Measurements from ENCODE around the gene SLFN13. TPM values are rescaled to one million over a fixed set of nuclear protein-coding genes. Genes with fewer than 3 reads are reported as not detected.

The SLFN13 gene
- total RNA-seq, 1 experiment from 2014 or later, result 1.7 TPM

- Mint-ChIP-seq H3K36me3 (ENCODE audit: insufficient read depth, unreplicated experiment) (no peaks in the 10 kb centered on the region), H3K27ac (ENCODE audit: low read depth, unreplicated experiment) (no peak overlapping the region), H3K9me3 (ENCODE audit: unreplicated experiment) (no peaks in the 10 kb centered on the region), H3K4me3 (ENCODE audit: unreplicated experiment) (no peak overlapping the region), H3K4me1 (ENCODE audit: insufficient read depth, unreplicated experiment) (no peaks in the 10 kb centered on the region), H3K27me3 (ENCODE audit: insufficient read depth, unreplicated experiment) (peaks cover 61% of the 10 kb centered on the region)
- BruUV-seq (replicated peaks), result no TSS peak
- ChIA-PET POLR2A (no interaction called here), CTCF (no interaction called here)
- intact Hi-C loops (cut with micrococcal nuclease), result no loop called here
- DNase-seq (ENCODE audit: unreplicated experiment), result no peak
- TF ChIP-seq CTCF (IDR thresholded peaks at IDR 0.05; ENCODE audit: unreplicated experiment), result no peak
These were observed 30.7 kb upstream of the SLFN13 start for GRCh38 chr17:35479271-35479670.

GRCh38 chr17:35477248-35477647 is 28.7 kb upstream of the SLFN13 start:
- DNase-seq (ENCODE audit: unreplicated experiment), result no peak
- H3K4me1 Mint-ChIP-seq (ENCODE audit: insufficient read depth, unreplicated experiment), result no peaks in the 10 kb centered on the region
- no peak overlapping the region for H3K4me3 Mint-ChIP-seq (ENCODE audit: unreplicated experiment)
- no peaks in the 10 kb centered on the region for H3K36me3 Mint-ChIP-seq (ENCODE audit: insufficient read depth, unreplicated experiment)
- ChIA-PET CTCF (no interaction called here), POLR2A (no interaction called here)
- peaks cover 5% of the 10 kb centered on the region for H3K9me3 Mint-ChIP-seq (ENCODE audit: unreplicated experiment)
- intact Hi-C loops (cut with micrococcal nuclease), result no loop called here
- peaks cover 54% of the 10 kb centered on the region for H3K27me3 Mint-ChIP-seq (ENCODE audit: insufficient read depth, unreplicated experiment)
- no TSS peak for BruUV-seq (replicated peaks)
- no peak overlapping the region for H3K27ac Mint-ChIP-seq (ENCODE audit: low read depth, unreplicated experiment)
- TF ChIP-seq CTCF (IDR thresholded peaks at IDR 0.05; ENCODE audit: unreplicated experiment), result no peak

GRCh38 chr17:35476283-35476820 is 27.8 kb upstream of the SLFN13 start:
- H3K27me3 Mint-ChIP-seq (ENCODE audit: insufficient read depth, unreplicated experiment), result peaks cover 54% of the 10 kb centered on the region
- no peak for DNase-seq (ENCODE audit: unreplicated experiment)
- CTCF ChIA-PET, result interaction anchor here (0.7 kb wide), 2 partner anchors 12 to 269 kb away, joined by 3 read pairs; no protein-coding TSS in a partner anchor
- no peak for TF ChIP-seq CTCF (IDR thresholded peaks at IDR 0.05; ENCODE audit: unreplicated experiment)
- no peak overlapping the region for H3K4me3 Mint-ChIP-seq (ENCODE audit: unreplicated experiment)
- no TSS peak for BruUV-seq (replicated peaks)
- no peak overlapping the region for H3K27ac Mint-ChIP-seq (ENCODE audit: low read depth, unreplicated experiment)
- no peaks in the 10 kb centered on the region for H3K4me1 Mint-ChIP-seq (ENCODE audit: insufficient read depth, unreplicated experiment)
- POLR2A ChIA-PET, result interaction anchor here (0.6 kb wide), 1 partner anchor 18 kb away, joined by 3 read pairs; no protein-coding TSS in a partner anchor
- intact Hi-C loops (cut with micrococcal nuclease), result no loop called here
- H3K9me3 Mint-ChIP-seq (ENCODE audit: unreplicated experiment), result peaks cover 11% of the 10 kb centered on the region
- H3K36me3 Mint-ChIP-seq (ENCODE audit: insufficient read depth, unreplicated experiment), result no peaks in the 10 kb centered on the region

- Mint-ChIP-seq H3K9me3 (ENCODE audit: unreplicated experiment) (peaks cover 11% of the 10 kb centered on the region), H3K27ac (ENCODE audit: low read depth, unreplicated experiment) (no peak overlapping the region), H3K4me3 (ENCODE audit: unreplicated experiment) (no peak overlapping the region), H3K36me3 (ENCODE audit: insufficient read depth, unreplicated experiment) (no peaks in the 10 kb centered on the region), H3K4me1 (ENCODE audit: insufficient read depth, unreplicated experiment) (peaks cover 5% of the 10 kb centered on the region), H3K27me3 (ENCODE audit: insufficient read depth, unreplicated experiment) (peaks cover 9% of the 10 kb centered on the region)
- no TSS peak for BruUV-seq (replicated peaks)
- TF ChIP-seq CTCF (IDR thresholded peaks at IDR 0.05; ENCODE audit: unreplicated experiment), result no peak
- POLR2A ChIA-PET, result interaction anchor here (0.6 kb wide), 1 partner anchor 279 kb away, joined by 3 read pairs; no protein-coding TSS in a partner anchor
- intact Hi-C loops (cut with micrococcal nuclease), result no loop called here
- peak; percentile 35 for DNase-seq (ENCODE audit: unreplicated experiment)
- CTCF ChIA-PET, result no interaction called here
These were observed 19.9 kb upstream of the SLFN13 start for GRCh38 chr17:35468475-35468874.

Data from MCF 10A (cell line).